GM21529 (cell line): ENCODE results near the gene DNAJC12.
A peak's percentile ranks its signal among the peaks of the same experiment; 100 is the strongest.
"Not testable (repeated sequence)": the region's sequence is repeated elsewhere in the genome, so short reads cannot be mapped to it uniquely, and the experiment has no call there.

Source experiments
- ATAC-seq: cut with Tn5 transposase; IDR thresholded peaks from one replicate; pipeline ENCODE4 v1.9.1; 2021; ENCODE audit not compliant: unreplicated experiment

The DNAJC12 gene

GRCh38 chr10:67837541-67838314, at the start of gene DNAJC12:
TSS of gene DNAJC12 (minus strand) at chr10:67838188. CDS start at chr10:67838011, 177 bp downstream.
- ATAC-seq, result no peak

GRCh38 chr10:67884842-67885670, 47.1 kb upstream of the DNAJC12 start:
- peak; percentile 64 for ATAC-seq

- peak; percentile 83 for ATAC-seq
Measured at GRCh38 chr10:67884313-67884841, 46.4 kb upstream of the DNAJC12 start, which contains the start of gene SIRT1. TSS of gene SIRT1 (plus strand) at chr10:67884656. CDS start at chr10:67884722, 66 bp downstream.

- no peak for ATAC-seq
Measured at GRCh38 chr10:67883710-67884312, 45.8 kb upstream of the DNAJC12 start.

- ATAC-seq, result no peak
Measured at GRCh38 chr10:67878133-67878532, 40.1 kb upstream of the DNAJC12 start.

GRCh38 chr10:67877421-67877820, 39.4 kb upstream of the DNAJC12 start:
- ATAC-seq, result not testable (repeated sequence)

GRCh38 chr10:67875340-67876238, 37.6 kb upstream of the DNAJC12 start:
- no peak for ATAC-seq

- no peak for ATAC-seq
Measured at GRCh38 chr10:67869996-67870395, 32.0 kb upstream of the DNAJC12 start.

- ATAC-seq, result no peak
Measured at GRCh38 chr10:67868132-67868531, 30.1 kb upstream of the DNAJC12 start.

GRCh38 chr10:67864607-67865371, 26.8 kb upstream of the DNAJC12 start:
- no peak for ATAC-seq

GRCh38 chr10:67863094-67863493, 25.1 kb upstream of the DNAJC12 start:
- ATAC-seq, result no peak

GRCh38 chr10:67861750-67862432, 23.9 kb upstream of the DNAJC12 start:
- no peak for ATAC-seq

GRCh38 chr10:67858971-67859370, 21.0 kb upstream of the DNAJC12 start:
- ATAC-seq, result no peak

- no peak for ATAC-seq
Measured at GRCh38 chr10:67853512-67853911, 15.5 kb upstream of the DNAJC12 start.

GRCh38 chr10:67852761-67853160, 14.8 kb upstream of the DNAJC12 start:
- no peak for ATAC-seq

- no peak for ATAC-seq
Measured at GRCh38 chr10:67851186-67851585, 13.2 kb upstream of the DNAJC12 start.

GRCh38 chr10:67849331-67850011, 11.5 kb upstream of the DNAJC12 start:
- ATAC-seq, result peak; percentile 96

GRCh38 chr10:67843284-67843683, 5.3 kb upstream of the DNAJC12 start:
- ATAC-seq, result no peak
